ENCODE measurements around the gene PACSIN2.

PACSIN2 gene

GRCh38 chr22:42891008-42891407 lies 123.9 kb downstream of the PACSIN2 start:
- no peak for TF ChIP-seq CTCF (IDR thresholded peaks at IDR 0.05; ENCODE audit: low read depth, low read length)
- no peak overlapping the region for H3K4me3 ChIP-seq (ENCODE audit: low read depth, low read length)

- TF ChIP-seq CTCF (IDR thresholded peaks at IDR 0.05; ENCODE audit: low read depth, low read length) = no peak
- no peak overlapping the region for H3K4me3 ChIP-seq (ENCODE audit: low read depth, low read length)
Observed at GRCh38 chr22:42889304-42889703, 125.6 kb downstream of the PACSIN2 start.

- no peak for TF ChIP-seq CTCF (IDR thresholded peaks at IDR 0.05; ENCODE audit: low read depth, low read length)
- H3K4me3 ChIP-seq (ENCODE audit: low read depth, low read length) = no peak overlapping the region
Observed at GRCh38 chr22:42887523-42888507, 127.1 kb downstream of the PACSIN2 start.

- no peak for TF ChIP-seq CTCF (IDR thresholded peaks at IDR 0.05; ENCODE audit: low read depth, low read length)
Observed at GRCh38 chr22:42887120-42887519, 127.8 kb downstream of the PACSIN2 start.

GRCh38 chr22:42885446-42885845 lies 129.5 kb downstream of the PACSIN2 start:
- no peak for TF ChIP-seq CTCF (IDR thresholded peaks at IDR 0.05; ENCODE audit: low read depth, low read length)
- no peak overlapping the region for H3K4me3 ChIP-seq (ENCODE audit: low read depth, low read length)

More at GRCh38 chr22:42887120-42887519, 127.8 kb downstream of the PACSIN2 start:
- no peak overlapping the region for H3K4me3 ChIP-seq (ENCODE audit: low read depth, low read length)

GRCh38 chr22:42884616-42885375 lies 130.2 kb downstream of the PACSIN2 start:
- H3K4me3 ChIP-seq (ENCODE audit: low read depth, low read length) = no peak overlapping the region
- no peak for TF ChIP-seq CTCF (IDR thresholded peaks at IDR 0.05; ENCODE audit: low read depth, low read length)

GRCh38 chr22:42883970-42884369 lies 131.0 kb downstream of the PACSIN2 start:
- no peak overlapping the region for H3K4me3 ChIP-seq (ENCODE audit: low read depth, low read length)
- no peak for TF ChIP-seq CTCF (IDR thresholded peaks at IDR 0.05; ENCODE audit: low read depth, low read length)

Measured in WI38 (cell line).